GM19455 (cell line): ENCODE data around the gene CNOT1.
A peak's percentile ranks its signal among the peaks of the same experiment; 100 is the strongest.

Experiments used
- ATAC-seq: cut with Tn5 transposase; IDR thresholded peaks from one replicate; pipeline ENCODE4 v1.9.1; 2021; ENCODE audit not compliant: unreplicated experiment

CNOT1 gene

DNA sequence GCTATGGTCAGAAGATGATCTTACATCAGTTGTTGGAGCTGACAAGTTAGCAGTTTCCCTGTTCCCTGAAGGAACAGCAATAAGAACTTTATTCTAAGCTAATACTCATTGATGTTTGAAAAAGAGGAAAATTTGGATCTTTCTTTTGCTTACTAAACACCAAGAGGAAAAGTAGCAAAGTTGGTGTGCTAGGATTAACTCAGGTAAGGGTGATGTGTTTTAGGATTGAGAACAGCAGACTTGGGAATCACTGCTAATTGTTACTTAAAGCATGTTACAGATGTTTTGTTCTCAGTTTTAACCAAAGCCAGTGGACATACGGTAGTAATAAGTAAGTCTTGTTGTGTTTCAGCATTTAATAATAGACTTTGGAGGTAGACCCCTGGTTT lies 110.7 kb downstream of the CNOT1 start:
- no peak for ATAC-seq

DNA sequence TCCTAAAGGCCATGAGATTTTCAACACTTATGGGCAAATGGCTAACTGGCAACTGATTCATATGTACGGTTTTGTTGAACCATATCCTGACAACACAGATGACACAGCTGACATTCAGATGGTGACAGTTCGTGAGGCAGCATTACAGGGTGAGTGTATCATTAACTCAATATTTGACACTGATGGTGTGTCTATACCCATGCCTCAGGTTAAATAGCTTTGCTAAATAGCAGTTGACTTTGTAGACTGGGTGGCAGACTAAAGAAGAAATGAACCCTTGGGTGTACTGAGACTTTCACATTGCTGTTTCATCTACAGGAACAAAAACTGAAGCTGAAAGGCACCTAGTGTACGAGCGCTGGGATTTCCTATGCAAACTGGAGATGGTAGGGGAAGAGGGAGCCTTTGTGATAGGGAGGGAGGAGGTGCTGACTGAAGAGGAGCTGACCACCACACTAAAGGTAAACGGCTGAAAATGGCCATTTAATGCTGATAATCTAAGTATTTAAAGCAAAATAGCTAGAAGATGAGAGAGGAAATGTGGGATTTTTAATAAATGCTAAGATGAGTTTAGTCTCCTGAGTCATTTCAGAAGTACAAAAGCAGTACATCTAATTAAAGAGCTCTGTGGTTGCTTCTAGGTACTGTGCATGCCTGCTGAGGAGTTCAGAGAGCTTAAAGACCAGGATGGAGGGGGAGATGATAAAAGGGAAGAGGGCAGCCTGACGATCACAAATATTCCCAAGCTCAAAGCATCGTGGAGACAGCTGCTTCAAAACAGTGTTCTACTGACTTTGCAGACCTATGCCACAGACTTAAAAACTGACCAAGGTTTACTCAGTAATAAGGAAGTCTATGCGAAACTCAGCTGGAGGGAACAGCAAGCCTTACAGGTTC lies 111.3 kb downstream of the CNOT1 start:
- peak; percentile 33 for ATAC-seq

DNA sequence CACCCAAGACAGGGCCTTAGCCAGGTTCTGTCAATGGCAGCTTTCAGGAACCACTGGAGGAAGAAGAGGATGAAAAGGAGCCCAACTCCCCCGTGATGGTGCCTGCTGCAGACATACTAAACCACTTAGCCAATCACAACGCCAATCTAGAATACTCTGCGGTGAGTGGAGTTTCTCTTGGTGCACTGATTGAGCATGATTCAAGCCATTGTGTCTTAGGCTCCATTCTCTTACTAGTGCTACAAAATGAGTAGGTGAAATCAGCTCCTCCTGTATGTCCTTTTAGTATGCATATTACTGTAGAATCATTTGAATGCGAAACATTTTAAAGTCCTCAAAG lies 112.9 kb downstream of the CNOT1 start:
- no peak for ATAC-seq

DNA sequence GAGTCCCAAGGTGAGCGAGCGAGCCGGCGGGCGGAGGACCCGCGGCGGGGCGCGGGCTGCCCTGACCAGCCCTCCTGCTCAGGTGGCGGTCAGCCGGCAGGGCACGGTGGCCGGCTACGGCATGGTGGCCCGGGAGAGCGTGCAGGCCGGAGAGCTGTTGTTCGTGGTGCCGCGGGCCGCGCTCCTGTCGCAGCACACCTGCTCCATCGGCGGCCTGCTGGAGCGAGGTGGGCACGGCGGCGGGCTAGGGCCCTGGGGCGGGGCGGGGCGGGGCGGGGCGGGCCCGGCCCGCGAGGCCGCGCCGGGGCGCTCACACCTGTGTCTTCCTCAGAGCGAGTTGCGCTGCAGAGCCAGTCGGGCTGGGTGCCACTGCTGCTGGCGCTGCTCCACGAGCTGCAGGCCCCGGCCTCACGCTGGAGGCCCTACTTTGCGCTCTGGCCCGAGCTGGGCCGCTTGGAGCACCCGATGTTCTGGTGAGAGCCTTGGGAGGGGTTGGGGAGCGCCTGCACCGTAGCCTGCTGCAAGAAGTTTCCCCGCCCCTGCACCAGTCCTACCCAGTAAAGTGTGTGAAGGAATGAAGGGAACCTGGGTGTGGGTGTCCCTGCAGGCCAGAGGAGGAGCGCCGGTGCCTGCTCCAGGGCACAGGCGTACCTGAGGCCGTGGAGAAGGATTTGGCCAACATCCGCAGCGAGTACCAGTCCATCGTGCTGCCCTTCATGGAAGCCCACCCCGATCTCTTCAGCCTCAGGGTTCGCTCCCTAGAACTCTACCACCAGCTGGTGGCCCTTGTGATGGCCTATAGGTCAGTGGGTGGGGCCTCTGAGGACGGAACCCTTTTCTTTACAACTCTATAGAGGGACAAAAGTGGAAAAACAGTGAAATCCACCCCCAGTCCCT lies 113.5 kb downstream of the CNOT1 start:
- peak; percentile 51 for ATAC-seq

DNA sequence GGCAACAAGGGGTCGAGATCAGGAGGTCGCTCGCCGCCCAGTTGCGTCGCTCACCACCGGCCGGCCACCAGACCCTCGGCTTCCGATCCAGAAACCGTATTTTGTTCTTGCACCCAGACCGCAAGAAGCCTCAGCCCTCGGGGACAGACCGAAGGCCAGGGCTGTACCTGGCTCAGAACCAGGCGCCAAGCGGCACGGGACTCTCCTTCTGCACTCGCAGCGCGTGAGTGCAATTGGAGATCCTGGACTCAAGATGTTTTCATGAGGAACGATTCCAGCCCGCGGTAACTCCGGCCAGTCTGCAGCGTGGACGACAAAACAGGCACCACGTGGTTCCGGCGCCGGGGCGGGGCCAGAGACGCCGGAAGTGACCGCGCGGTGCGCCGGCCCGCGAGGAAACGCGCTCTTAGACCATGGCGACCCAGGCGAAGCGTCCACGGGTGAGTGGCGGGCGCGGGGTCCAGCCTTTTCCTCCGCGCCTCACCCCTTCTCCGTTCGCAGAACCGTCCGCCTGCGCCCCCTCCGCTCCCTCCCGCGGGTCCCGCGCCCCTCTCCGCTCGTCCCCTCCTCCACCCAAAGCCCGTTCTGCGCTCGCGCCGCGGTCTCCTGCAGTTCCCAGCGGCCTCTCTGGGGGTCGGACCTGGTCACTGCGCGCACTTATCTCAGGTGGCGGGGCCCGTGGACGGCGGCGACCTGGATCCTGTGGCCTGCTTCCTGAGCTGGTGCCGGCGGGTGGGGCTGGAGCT lies 114.3 kb downstream of the CNOT1 start, which contains the start of gene SETD6:
Gene SETD6, plus strand, starts transcription at position 393 of the 746 bp plus-strand sequence. Its CDS starts 21 bp downstream, at position 414.
- ATAC-seq, result peak; percentile 78

DNA sequence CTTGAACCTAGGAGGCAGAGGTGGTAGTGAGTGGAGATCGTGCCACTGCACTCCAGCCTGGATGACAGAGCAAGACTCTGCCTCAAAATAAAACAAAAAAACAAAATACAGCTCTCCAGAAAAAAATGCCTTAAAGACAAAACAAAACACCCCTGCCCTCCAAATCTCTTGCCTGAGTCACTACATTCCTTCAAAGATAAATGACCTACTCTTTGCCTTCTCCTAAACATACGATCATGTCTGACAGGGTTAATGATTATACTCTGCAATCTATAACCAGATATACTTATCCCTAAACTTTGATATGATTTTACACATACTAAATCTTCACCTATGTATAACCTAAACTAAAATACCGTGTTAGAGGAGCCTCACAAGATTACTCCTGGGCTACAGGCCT lies 115.8 kb downstream of the CNOT1 start:
- no peak for ATAC-seq

DNA sequence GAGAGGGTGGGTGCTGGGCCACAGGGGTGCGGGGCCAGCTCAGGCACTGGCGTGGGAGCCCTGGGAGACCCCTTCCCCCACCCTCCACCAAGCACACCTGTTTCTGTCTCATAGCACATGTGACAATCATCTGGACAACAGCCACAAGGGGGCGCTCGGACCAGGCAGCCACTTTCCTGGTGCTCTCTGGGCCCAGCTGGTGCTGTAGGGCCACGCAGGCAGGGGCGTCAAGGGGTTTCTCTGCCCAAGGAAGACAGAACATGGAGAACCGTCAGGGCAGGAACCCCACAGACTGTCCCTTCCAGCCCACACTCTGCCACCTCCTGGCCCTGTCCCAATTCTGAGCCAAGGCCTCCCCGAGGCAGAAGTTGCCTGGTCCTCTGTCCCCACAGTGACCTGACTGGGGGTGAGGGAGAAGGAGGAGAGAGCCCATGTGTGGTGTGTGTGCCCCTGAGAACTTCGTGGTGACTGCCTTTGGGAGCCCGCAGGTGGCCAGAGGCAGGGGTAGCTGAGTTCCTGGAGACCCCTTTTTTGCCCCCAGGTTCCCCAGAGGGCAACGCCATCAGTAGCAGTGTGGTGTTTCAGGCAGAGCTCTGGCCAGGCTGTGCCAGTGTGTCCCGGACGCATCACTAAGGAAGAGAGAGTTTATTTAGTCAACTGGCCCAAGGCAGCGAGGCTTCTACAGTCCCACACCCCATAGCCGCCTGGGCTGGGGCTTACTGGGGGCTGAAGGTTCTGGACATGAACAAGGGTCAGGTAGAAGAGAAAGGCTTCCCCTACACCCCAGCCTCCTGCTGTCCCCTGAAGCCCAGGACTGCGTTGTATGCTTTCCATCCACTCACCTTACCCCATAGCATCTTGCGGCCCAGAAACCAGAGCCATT lies 117.5 kb downstream of the CNOT1 start:
- no peak for ATAC-seq

DNA sequence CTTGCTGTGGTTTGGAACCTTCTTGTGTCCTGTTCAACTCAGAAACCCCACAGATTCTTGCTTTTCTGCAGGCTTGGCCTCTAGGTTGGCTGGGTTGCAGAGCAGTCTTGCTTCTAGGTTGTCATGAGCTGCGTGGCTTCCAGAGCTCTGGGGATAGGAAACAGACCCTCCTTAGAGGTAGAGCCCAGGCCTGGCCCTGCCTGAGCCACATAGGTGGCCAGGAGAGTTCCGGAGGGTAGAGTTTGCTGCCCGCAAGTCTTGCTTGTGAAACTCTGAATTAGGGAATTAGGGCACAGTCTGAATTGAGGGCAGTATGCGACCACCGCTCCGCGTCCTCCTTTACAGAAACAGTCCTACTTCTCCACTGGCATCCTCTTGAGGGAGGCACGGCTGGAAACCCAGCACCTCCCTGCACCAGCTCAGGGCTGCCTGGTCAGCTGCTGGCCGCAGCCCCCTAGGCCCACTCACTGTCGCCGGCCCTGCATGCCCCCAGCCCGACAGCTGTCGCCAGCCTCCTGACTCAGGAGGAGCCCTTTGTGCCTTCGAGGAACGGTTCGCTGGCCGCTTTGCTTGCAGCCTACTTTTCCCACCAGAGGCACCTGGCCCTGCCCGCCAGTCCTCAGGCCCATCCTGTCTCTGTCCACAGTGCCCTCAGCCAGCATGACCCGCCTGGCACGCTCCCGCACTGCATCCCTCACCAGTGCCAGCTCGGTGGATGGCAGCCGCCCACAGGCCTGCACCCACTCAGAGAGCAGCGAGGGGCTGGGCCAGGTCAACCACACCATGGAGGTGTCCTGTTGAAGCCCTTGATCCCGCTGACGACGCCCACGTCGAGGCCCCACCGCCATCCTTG lies 118.6 kb downstream of the CNOT1 start:
- ATAC-seq, result no peak

DNA sequence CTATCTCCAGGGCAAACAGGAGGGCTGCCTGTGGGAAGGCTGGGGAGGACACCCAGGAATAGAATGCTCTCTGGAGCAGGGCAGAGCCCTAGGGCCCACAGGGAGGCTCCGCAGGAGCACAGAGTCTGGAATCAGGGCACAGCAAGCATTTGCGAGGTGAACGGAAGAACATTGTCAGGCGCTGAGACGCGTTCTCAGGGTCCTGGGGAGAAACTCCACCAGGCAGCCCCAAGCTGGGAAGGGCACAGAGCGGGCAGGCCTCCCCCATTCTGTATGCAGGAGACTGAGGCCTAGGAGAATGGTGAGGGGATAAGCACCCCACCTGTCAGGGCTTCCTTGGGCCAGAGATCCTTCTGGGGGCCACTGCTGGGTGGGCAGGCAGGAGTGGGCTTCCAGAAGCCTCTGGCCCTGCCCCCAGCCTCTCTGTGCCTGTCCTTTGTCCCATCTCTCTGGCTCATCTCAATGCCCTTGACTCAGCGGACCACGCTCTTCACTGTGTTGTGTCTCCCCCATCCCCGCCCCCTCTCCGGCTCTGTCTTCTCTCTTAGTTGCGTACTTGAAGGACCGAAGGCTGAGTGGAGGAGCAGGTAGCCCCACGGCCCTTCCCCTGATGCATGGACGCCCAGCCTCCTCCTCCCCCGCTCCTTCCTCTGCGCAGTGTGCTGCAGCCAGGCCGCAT lies 119.4 kb downstream of the CNOT1 start:
- ATAC-seq, result no peak

DNA sequence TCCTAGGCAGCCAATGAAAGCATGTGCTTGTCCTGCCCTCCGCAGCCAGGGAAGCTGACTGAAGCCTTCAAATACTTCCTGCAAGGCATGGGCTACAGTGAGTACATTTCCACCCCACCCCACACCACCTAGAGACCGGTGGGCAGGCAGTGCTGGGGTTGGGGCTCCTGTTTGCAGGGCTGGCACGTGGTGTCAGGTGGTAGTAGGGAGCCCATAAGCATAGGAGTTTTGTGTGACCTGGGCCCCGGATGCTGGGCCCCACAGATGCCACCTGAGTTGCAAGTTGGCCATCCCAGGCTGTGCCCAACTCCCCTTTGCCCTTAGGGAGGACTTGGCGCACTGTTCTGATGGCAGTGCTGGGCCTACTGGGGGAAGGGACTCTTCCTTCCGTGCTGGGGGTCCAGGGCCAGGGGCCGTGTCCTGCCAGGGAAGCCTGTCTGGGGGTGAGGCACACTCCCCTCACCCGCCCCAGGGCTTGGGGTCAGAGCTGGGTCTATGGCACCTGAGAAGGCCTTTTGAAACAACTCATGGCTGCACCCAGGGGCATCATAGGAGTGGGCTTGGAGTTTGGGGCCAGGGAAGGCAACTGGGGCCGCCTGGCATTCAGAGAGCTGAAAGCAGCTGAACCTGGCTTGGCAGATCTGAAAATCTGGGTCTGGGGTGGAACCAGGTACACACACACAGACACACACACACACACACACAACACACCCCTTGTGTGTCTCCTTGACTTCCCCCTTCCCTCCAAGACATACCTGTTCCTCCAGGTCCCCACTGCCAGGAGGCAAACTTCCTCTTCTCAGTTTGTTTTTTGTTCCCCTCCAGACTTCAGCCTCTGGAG lies 120.2 kb downstream of the CNOT1 start:
- no peak for ATAC-seq

DNA sequence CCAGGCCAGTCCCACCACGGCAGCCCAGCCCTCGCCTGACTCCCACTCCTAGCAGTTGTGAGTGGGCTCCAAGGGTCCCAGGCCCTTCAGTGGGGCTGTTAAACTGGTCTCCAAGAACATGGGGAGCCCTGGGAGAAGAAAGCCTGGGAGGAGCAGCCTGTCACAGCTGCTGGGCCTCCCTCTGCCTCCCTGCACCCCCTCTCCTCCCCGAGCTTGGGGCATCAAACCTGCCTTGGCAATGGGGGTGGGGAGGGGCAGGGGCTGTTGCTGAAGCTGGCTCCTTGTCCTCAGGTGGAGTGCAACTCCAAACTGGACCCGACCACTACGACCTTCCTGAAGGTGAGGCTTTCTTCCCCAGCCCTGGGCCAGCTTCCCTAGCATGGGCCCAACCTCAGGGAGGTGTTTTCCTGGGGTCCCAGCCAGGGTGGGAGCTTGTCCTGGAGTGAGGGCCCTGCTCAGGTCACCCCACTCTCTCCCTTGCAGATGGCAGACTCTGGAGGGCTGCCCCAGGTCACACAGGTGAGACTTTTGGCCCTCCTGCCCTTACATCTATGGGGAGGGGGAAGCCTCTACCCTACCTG lies 120.9 kb downstream of the CNOT1 start:
- ATAC-seq, result no peak

DNA sequence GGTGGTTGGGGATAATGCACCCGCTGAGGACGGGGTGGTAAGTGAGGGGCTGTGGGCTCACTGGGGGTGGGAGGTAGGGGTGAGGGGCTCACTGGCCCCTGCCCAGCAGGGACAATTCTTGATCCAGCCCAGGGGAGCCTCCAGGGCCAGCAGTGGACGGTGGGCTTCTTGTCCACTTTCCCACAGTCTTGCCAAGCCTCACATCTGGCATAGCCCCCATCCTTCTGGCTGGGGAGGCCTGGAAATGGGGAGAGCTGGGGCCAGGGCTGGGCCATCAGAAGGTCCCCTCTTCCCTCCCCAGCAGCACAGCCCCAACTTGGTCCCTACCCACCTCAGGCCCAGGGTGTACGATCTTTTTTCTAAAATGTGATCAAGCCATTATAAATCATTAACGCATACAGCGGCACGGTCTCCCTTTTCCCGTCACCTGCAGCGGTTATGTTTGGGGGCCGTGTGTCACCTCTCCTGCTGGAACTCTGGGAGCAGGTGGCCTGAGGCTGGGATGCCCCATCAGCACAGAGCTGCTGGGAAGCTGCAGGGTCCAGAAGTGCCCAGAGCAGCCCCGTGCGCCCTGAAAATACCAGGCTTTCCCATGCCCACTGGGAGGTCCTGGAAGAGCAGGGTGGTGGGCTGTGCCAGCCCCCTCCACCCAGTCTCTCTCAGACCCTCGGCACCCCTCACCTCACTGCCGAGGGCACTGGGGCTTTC lies 121.5 kb downstream of the CNOT1 start:
- ATAC-seq, result no peak

DNA sequence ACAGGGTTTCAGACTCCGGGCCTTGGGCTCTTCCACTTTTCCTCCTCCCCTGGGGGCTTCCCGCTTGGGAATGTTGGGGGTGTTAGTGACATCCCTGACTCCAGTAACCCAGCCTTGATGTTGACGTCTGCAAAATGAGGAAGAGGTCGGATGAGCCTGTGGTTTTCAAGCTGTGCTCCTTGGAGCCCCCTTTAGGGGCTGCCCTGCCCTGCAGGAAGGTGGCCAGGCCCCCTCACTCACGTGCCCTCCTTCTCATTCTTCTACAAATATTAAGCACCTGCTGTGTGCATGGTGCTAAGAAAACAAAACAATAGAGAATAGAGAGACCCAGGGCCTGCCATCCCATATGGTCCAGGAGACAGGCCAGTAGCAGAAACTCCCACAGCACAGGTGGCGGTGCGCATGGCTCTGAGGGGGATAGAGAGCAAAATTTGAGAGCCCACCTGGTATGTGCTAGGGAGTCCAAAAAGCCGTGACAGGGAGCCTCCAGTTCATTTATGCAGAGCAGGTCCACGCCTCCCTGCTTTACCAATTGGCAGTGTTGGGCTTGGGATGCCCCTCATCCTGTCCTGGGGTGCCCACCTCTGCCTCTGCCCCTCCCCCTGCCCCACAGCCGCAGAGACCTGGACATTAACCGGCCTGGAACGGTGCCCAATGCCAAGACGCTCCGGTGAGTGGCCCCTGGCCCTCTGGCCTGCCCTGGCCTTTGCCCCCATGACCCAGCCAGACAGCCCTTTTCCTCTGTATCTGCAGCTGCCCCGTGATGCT lies 122.2 kb downstream of the CNOT1 start:
- no peak for ATAC-seq

DNA sequence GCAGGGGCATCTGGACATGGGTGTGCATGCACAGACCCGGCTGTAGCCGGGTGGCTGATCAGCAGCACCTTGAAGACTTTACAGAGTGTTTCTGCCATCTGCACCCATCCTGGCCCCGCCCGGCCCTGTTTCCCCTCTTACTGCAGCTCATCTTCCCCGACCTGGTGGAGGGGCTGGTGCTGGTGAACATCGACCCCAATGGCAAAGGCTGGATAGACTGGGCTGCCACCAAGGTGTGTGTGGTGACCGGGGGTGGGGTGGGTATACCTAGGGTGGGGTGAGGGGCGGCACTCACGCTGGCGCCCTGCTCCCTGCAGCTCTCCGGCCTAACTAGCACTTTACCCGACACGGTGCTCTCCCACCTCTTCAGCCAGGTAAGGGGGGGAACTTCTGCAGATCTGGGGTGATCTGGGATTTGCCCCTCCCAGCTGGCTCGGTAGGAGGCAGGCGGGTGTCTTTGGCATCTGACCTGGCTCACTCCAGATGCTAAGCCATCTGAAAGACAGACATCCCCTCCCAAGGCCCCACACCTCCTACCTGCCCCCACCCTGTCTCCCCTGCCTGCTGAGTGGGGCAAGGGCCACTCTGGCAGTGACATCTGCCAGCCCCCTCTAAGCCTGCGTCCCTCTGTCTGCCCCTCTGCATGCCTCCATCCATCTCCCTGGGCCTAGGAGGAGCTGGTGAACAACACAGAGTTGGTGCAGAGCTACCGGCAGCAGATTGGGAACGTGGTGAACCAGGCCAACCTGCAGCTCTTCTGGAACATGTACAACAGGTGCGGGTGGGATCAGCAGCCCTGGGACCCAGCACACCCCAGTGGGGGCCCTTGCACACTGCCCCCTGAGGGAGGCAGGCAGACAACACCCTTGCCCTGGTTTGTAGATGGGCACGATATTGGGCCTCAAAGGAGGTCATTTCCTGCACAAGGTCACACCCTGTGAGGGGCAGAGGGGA lies 123.1 kb downstream of the CNOT1 start:
- no peak for ATAC-seq
